Activated CD4-positive, alpha-beta T cell treated with anti-CD3 and anti-CD28 coated beads for 36 hours (primary cell): ENCODE results near the gene CKAP4. TPM values are rescaled to one million over a fixed set of nuclear protein-coding genes. Genes with fewer than 3 reads are reported as not detected.

Experiments used
- ATAC-seq: fragments of 200-7000 bp; cut with Tn5 transposase; one replicate; pipeline ENCODE4 v1.10.0; 2021; ENCODE audit warnings: mild to moderate bottlenecking, moderate library complexity
- CTCF ChIA-PET: fragments of 350-600 bp; sonication (Branson Sonifier 250); formaldehyde crosslinking; loops from one replicate; lab custom pipeline; 2021; ENCODE audit warnings: antibody characterized with exemption; lab: Charles Lee
- POLR2A ChIA-PET: fragments of 350-600 bp; sonication (Branson Sonifier 250); formaldehyde crosslinking; loops from one replicate; lab custom pipeline; 2021; ENCODE audit warnings: antibody characterized with exemption, inconsistent platforms; lab: Charles Lee
- DNase-seq: peaks from one replicate; pipeline ENCODE4 v3.0.0-alpha.2; 2020
- H3K27ac Mint-ChIP-seq: one replicate; pipeline ENCODE4 v1.8.0; 2021; ENCODE audit warnings: mixed read lengths
- H3K27me3 Mint-ChIP-seq: one replicate; pipeline ENCODE4 v1.8.0; 2021; ENCODE audit warnings: mixed read lengths
- H3K36me3 Mint-ChIP-seq: one replicate; pipeline ENCODE4 v1.8.0; 2021; ENCODE audit warnings: low read depth, mixed read lengths
- H3K4me1 Mint-ChIP-seq: one replicate; pipeline ENCODE4 v1.8.0; 2021; ENCODE audit warnings: mixed read lengths
- H3K4me3 Mint-ChIP-seq: one replicate; pipeline ENCODE4 v1.8.0; 2021; ENCODE audit warnings: mild to moderate bottlenecking, moderate library complexity, mixed read lengths
- H3K9me3 Mint-ChIP-seq: one replicate; pipeline ENCODE4 v1.8.0; 2021; ENCODE audit warnings: low read depth, mixed read lengths
- intact Hi-C, 2 experiments: fragments of 100-400 bp; cut with DNase I in 1 of 2; cut with micrococcal nuclease in 1 of 2; formaldehyde crosslinking; loops; one replicate each; pipeline versions ENCODE4 v1.14.2 to v1.15.1; 2022 to 2024; cut with DNase I, micrococcal nuclease
- total RNA-seq, 2 experiments: library from RNA; stranded (reverse); gene quantifications; one replicate each; pipeline ENCODE4 v1.2.3, GENCODE V29; 2021

The CKAP4 gene
- total RNA-seq, 2 experiments from 2014 or later = 13.7 to 15.6 TPM

DNA sequence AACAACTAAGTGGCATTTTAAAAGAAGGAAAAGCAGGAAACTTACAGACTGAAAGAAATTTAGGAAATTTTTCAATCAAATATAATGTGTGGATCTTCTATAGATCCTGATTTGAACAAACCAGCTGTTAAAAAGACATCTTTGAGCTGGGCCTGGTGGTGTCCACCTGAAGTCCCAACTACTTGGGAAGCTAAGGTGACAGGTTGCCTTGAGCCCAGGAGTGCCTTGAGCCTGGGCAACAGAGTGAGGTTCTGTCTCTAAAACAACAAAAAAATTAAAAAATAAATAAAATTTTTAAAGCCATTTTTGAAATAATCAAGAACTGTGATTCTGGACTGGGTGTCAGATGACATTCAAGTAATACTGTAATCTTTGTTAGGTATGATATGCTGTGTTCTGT lies 7.0 kb downstream of the CKAP4 start:
- Mint-ChIP-seq H3K27me3 (no peaks in the 10 kb centered on the region), H3K4me1 (peaks cover 10% of the 10 kb centered on the region), H3K9me3 (no peaks in the 10 kb centered on the region), H3K4me3 (no peak overlapping the region), H3K27ac (no peak overlapping the region), H3K36me3 (peaks cover 15% of the 10 kb centered on the region)
- no peak for DNase-seq
- CTCF ChIA-PET = interaction anchor here (0.5 kb wide), 1 partner anchor 17 kb away, joined by 3 read pairs; no protein-coding TSS in a partner anchor
- no peak for ATAC-seq
- POLR2A ChIA-PET = no interaction called here
- intact Hi-C loops = loop anchor here in 1 of 2 experiments (10.0 kb wide), 1 partner anchor 534 kb away; the partner anchor contains the start of gene RIC8B

DNA sequence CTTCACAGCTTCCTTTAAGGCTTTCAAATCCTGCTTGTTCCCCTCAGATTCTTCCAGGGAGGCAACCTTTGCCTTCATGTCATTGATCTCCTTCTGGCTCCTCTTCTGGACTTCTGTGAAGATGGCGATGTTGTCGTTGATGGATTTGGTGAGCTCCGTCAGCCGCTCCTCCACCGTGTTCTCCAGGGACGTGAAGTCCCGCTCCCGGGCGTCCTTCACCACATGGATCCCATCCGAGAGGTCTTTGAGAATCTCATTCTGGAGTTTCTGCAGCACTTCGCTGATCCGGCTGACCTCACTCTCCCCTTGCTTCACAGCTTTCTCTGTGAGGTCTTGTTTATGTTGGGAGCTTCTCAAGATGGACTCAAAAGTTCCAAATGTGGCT lies 7.9 kb downstream of the CKAP4 start:
- ATAC-seq (no peak), DNase-seq (no peak)
- no peaks in the 10 kb centered on the region for H3K9me3 Mint-ChIP-seq
- H3K27me3 Mint-ChIP-seq = no peaks in the 10 kb centered on the region
- POLR2A ChIA-PET = no interaction called here
- H3K27ac Mint-ChIP-seq = no peak overlapping the region
- peaks cover 3% of the 10 kb centered on the region for H3K4me1 Mint-ChIP-seq
- intact Hi-C loops = loop anchor here in 1 of 2 experiments (10.0 kb wide), 1 partner anchor 535 kb away; the partner anchor contains the start of gene RIC8B
- CTCF ChIA-PET = interaction anchor here (1.1 to 1.3 kb wide), 2 partner anchors 12 to 14 kb away, joined by 3 to 6 read pairs; no protein-coding TSS in a partner anchor
- H3K36me3 Mint-ChIP-seq = peaks cover 11% of the 10 kb centered on the region
- no peak overlapping the region for H3K4me3 Mint-ChIP-seq

DNA sequence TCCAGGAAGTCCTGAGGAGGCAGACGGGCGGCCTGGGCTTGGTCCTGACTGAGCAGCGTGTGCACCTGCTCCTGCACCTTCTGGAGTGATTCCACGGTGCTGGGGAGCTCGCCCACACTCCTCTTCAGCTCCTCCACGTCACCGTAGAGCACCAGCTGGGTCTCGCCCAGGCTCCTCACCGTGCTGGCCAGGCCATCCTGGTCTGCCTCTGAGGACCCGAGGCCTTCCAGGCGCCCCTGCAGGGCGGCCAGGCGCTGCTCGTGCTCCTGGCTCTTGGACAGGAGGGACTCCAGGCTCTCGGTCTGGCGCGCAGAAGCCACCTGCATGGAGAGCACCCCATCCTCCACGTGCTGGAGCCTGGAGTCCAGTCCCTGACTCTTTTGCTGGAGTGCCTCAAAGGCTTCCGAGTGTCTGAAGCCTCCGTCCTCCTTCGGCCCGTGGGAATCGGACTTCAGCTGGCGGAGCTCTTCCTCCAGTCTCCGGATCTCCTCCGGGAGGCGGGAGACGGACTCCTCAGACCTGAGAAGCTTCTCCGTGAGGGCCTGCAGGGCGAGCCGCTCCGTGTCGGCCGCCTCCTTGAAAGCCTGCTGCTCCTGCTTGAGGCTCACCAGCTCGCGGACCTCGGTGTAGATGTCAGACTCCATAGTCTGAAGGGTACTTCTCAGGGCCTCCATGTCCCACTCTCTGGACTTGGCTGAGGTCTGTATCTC lies 8.4 kb downstream of the CKAP4 start:
- H3K27ac Mint-ChIP-seq = no peak overlapping the region

DNA sequence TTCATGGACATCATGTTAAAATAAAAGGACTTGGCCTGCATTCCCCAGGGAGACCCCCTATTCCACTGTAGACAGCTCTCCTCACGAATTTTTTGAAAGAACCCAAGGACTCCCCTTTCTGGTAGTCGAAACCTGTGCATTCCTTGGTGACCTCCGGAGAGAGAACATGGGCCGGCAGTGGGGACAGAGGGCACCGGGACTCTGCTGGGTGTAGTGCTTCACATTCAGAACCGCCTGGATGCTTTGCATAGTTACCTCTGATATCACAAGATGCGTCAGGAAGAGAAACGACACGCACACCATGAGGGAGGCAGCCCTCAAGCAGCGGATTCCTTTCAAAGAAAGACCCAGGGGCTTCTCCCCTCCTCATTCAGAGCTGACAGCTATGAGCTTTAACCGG lies 9.7 kb downstream of the CKAP4 start:
- DNase-seq (no peak), ATAC-seq (no peak)
- Mint-ChIP-seq H3K36me3 (peaks cover 9% of the 10 kb centered on the region), H3K27me3 (no peaks in the 10 kb centered on the region), H3K4me1 (no peaks in the 10 kb centered on the region), H3K4me3 (no peak overlapping the region), H3K9me3 (no peaks in the 10 kb centered on the region), H3K27ac (no peak overlapping the region)
- intact Hi-C loops = no loop called here
- CTCF ChIA-PET = interaction anchor here (0.8 to 2.4 kb wide), 3 partner anchors 11 to 45 kb away, joined by 4 to 15 read pairs (median 4); no protein-coding TSS in a partner anchor
- POLR2A ChIA-PET = no interaction called here

More for the DNA sequence above, 8.4 kb downstream of the CKAP4 start:
- intact Hi-C loops = no loop called here
- no peaks in the 10 kb centered on the region for H3K27me3 Mint-ChIP-seq
- H3K36me3 Mint-ChIP-seq = peaks cover 11% of the 10 kb centered on the region
- no peak overlapping the region for H3K4me3 Mint-ChIP-seq
- ChIA-PET CTCF (interaction anchor here (1.1 to 1.3 kb wide), 2 partner anchors 11 to 13 kb away, joined by 3 to 6 read pairs; no protein-coding TSS in a partner anchor), POLR2A (no interaction called here)
- DNase-seq (no peak), ATAC-seq (no peak)
- no peaks in the 10 kb centered on the region for H3K9me3 Mint-ChIP-seq
- peaks cover 2% of the 10 kb centered on the region for H3K4me1 Mint-ChIP-seq

DNA sequence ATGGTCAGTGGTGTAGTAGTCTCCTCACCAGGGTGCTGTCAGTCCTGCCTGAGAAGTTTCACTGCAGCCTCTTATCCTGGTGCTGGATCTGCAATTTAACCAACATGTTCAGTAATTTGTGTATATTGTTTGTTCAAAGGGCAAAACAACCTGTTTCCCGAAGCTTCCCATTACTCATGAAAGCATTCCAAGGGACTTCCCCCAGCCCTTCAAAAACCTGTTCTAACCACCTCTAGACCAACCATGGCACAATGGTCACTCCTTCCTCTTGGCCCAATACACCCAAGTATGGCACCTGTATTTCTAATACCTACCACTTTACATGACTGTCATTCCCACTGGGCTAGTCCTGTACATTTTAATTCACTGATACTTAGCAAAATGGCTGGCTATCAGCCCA lies 12.1 kb downstream of the CKAP4 start:
- Mint-ChIP-seq H3K27me3 (no peaks in the 10 kb centered on the region), H3K27ac (no peak overlapping the region), H3K4me1 (no peaks in the 10 kb centered on the region), H3K4me3 (no peak overlapping the region), H3K9me3 (no peaks in the 10 kb centered on the region), H3K36me3 (peaks cover 9% of the 10 kb centered on the region)
- DNase-seq (no peak), ATAC-seq (no peak)
- CTCF ChIA-PET = interaction anchor here (0.7 to 1.2 kb wide), 3 partner anchors 9 to 44 kb away, joined by 3 read pairs; no protein-coding TSS in a partner anchor
- intact Hi-C loops = no loop called here
- POLR2A ChIA-PET = no interaction called here

DNA sequence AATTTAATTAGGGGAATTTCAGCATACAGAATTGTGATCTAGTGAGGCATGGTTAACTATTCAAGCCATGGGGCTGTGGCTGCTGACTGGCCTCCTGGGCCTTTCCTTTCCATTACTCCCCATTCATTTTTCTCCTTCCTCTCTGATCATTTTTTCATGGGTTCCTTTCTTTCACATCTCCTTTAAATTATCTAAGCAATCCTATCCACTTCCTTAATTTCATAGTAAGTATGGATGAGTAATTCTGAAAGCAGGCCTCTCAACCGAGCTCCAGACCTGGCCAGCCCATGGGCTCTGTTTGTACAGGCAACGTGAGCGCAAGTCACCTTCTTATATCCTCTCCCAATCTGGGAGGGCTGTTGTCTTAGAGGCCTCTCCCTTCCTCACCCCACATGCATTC lies 13.4 kb downstream of the CKAP4 start:
- CTCF ChIA-PET = no interaction called here

DNA sequence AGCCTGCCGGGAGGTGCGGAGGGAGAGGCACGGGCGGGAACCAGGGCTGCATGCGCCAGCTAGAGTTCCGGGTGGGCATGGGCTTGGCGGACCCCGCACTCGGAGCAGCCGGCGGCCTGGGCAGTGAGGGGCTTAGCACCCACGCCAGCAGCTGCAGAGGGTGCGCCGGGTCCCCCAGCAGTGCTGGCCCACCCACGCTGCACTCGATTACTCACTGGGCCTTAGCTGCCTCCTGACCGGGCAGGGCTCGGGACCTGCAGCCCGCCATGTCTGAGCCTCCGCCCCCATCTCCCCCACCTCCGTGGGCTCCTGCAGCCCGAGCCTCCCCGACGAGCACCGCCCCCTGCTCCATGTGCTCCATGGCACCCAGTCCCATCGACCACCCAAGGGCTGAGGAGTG lies 14.8 kb downstream of the CKAP4 start:
- ATAC-seq = no peak
- no peak overlapping the region for H3K27ac Mint-ChIP-seq
- POLR2A ChIA-PET = no interaction called here
- no peaks in the 10 kb centered on the region for H3K36me3 Mint-ChIP-seq
- no peaks in the 10 kb centered on the region for H3K4me1 Mint-ChIP-seq
- intact Hi-C loops = no loop called here
- no peaks in the 10 kb centered on the region for H3K27me3 Mint-ChIP-seq
- no peaks in the 10 kb centered on the region for H3K9me3 Mint-ChIP-seq
- no peak for DNase-seq
- CTCF ChIA-PET = interaction anchor here (0.9 kb wide), 1 partner anchor 113 kb away, joined by 3 read pairs; no protein-coding TSS in a partner anchor
- H3K4me3 Mint-ChIP-seq = no peak overlapping the region

More for the DNA sequence above, 13.4 kb downstream of the CKAP4 start:
- ATAC-seq = no peak
- Mint-ChIP-seq H3K9me3 (no peaks in the 10 kb centered on the region), H3K4me3 (no peak overlapping the region), H3K4me1 (no peaks in the 10 kb centered on the region), H3K36me3 (peaks cover 3% of the 10 kb centered on the region), H3K27ac (no peak overlapping the region), H3K27me3 (no peaks in the 10 kb centered on the region)
- DNase-seq = no peak
- POLR2A ChIA-PET = no interaction called here
- intact Hi-C loops = no loop called here

DNA sequence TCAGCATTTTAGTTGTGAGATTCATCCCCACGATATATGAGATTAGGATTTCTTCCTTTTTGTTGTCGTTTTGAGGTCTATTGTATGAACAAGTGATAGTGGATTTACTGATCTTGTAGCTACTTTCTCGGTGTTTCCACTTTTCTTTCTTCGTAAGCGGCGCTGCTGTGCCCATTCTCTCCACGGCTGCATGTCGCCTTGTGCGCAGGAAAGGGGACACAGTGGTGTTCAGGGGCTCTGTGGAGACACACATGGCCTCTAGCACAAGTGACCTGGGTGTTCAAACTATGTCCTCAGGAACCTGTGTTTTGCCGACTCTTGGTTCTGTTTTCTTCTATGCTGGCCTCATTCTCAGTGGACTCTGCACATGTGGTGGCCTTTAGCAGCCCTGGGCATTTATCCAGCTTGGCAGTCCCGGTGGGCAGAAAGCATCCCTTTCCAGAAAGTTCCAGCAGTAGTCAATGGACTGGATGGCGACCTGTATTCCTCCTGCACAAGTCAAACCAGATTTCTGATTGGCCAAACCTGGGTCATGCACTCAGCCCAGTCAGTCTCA lies 18.7 kb downstream of the CKAP4 start:
- CTCF ChIA-PET = interaction anchor here (0.5 to 4.2 kb wide), 5 partner anchors 23 to 354 kb away, joined by 3 to 85 read pairs (median 5); partner anchors contain the start of gene RFX4
- POLR2A ChIA-PET = no interaction called here
- Mint-ChIP-seq H3K4me1 (peaks cover 12% of the 10 kb centered on the region), H3K27ac (no peak overlapping the region), H3K4me3 (no peak overlapping the region), H3K27me3 (no peaks in the 10 kb centered on the region), H3K9me3 (no peaks in the 10 kb centered on the region), H3K36me3 (no peaks in the 10 kb centered on the region)
- intact Hi-C loops = no loop called here
- ATAC-seq (no peak), DNase-seq (no peak)

DNA sequence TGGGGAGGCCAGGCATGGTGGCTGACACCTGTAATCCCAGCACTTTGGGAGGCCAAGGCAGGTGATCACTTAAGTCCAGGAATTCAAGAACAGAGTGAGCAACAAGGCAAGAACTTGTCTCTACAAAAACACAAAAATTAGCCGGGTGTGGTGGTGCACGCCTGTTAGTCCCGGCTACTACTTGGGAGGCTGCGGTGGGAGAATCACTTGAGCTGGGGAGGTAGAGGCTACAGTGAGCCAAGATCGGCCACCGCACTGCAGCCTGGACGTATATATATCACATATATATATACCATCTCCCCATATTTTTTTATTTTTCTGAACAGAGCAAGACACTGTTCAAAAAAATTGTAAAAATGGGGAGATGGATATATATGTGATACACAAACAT lies 19.5 kb downstream of the CKAP4 start:
- no peak for DNase-seq
- no peak overlapping the region for H3K27ac Mint-ChIP-seq
- H3K36me3 Mint-ChIP-seq = no peaks in the 10 kb centered on the region
- H3K27me3 Mint-ChIP-seq = no peaks in the 10 kb centered on the region
- intact Hi-C loops = no loop called here
- H3K4me3 Mint-ChIP-seq = no peak overlapping the region
- ChIA-PET POLR2A (no interaction called here), CTCF (interaction anchor here (0.5 to 4.2 kb wide), 9 partner anchors 11 to 893 kb away, joined by 3 to 85 read pairs (median 3); no protein-coding TSS in a partner anchor)
- H3K4me1 Mint-ChIP-seq = peaks cover 12% of the 10 kb centered on the region
- H3K9me3 Mint-ChIP-seq = no peaks in the 10 kb centered on the region
- no peak for ATAC-seq

DNA sequence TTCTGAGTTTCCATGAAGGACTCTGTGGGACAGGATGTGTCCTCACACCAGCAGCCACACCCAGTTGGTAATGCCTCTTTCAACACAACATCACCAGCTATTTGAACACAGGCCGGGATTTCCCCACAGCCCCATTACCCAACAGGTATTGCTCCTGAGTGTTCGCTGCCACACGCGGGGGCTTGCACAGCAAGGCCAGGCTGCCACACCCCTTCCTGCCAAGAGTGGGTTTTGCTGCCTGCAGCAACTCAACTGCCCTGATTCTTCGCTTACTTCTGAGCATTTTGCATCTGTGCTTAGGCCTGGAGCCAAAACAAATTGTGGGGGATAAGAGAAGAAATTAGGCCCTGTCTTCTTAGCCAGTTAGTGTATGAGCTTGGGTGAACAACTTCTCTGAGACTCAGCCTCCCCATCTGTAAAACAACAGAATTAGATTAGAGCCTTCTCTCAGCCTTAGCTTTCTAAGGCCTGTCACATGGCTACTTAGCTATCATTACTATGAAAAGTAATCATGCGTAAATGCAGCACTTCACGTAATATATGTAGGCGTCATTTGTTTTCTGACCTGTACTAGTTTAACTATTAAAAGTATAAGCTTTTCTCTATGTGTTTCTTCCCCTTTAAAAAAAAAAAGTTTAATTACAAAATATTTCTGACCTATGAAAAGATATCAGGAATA lies 20.0 kb downstream of the CKAP4 start:
- H3K9me3 Mint-ChIP-seq = no peaks in the 10 kb centered on the region
- DNase-seq (peak; percentile 70), ATAC-seq (peak; percentile 78)
- intact Hi-C loops = loop anchor here in 1 of 2 experiments (1.0 kb wide), 2 partner anchors 55 to 693 kb away; no protein-coding TSS in a partner anchor
- CTCF ChIA-PET = interaction anchor here (0.5 to 4.2 kb wide), 19 partner anchors 9 to 893 kb away, joined by 3 to 85 read pairs (median 3); no protein-coding TSS in a partner anchor
- H3K27me3 Mint-ChIP-seq = no peaks in the 10 kb centered on the region
- H3K27ac Mint-ChIP-seq = peak overlapping the region; percentile 51
- H3K4me1 Mint-ChIP-seq = peaks cover 12% of the 10 kb centered on the region
- POLR2A ChIA-PET = no interaction called here
- no peaks in the 10 kb centered on the region for H3K36me3 Mint-ChIP-seq
- no peak overlapping the region for H3K4me3 Mint-ChIP-seq
